Chondrocyte (in vitro differentiated cells): Measurements from ENCODE around the gene TRIM68. TPM values are rescaled to one million over a fixed set of nuclear protein-coding genes. Genes with fewer than 3 reads are reported as not detected.

Source experiments
- DNase-seq: peaks from one replicate; pipeline ENCODE4 v3.0.0; 2021; ENCODE audit warnings: mixed read lengths, low spot score
- H3K27ac Mint-ChIP-seq: one replicate; pipeline ENCODE4 v1.8.0; 2021; ENCODE audit warnings: mild to moderate bottlenecking, moderate library complexity, mixed read lengths; ENCODE audit not compliant: unreplicated experiment
- H3K27me3 Mint-ChIP-seq: 2 replicates; pipeline ENCODE4 v1.8.0; 2021; ENCODE audit warnings: low read depth, mixed read lengths
- H3K36me3 Mint-ChIP-seq: 2 replicates; pipeline ENCODE4 v1.8.0; 2021; ENCODE audit warnings: low read depth, mixed read lengths
- H3K4me1 Mint-ChIP-seq: 2 replicates; pipeline ENCODE4 v1.8.0; 2021; ENCODE audit warnings: low read depth, mild to moderate bottlenecking, mixed read lengths
- H3K4me3 Mint-ChIP-seq: one replicate; pipeline ENCODE4 v1.8.0; 2021; ENCODE audit warnings: mild to moderate bottlenecking, moderate library complexity, mixed read lengths; ENCODE audit not compliant: unreplicated experiment
- H3K9me3 Mint-ChIP-seq: 2 replicates; pipeline ENCODE4 v1.8.0; 2021; ENCODE audit warnings: low read depth, mixed read lengths
- CTCF ChIP-seq: fragments of 200-600 bp; sonication (generic); IDR thresholded peaks from 2 replicates; pipeline ENCODE4 v1.5.0; 2021; ENCODE audit warnings: antibody characterized with exemption, mild to moderate bottlenecking, moderate library complexity
- total RNA-seq: library from RNA; stranded (reverse); gene quantifications from 3 replicates; pipeline ENCODE4 v1.2.1, GENCODE V29; 2021

TRIM68 gene
- total RNA-seq, 1 donor from 2014 or later = 10.3 TPM

- Mint-ChIP-seq H3K27ac (no peak overlapping the region), H3K9me3 (no peaks in the 10 kb centered on the region), H3K27me3 (no peaks in the 10 kb centered on the region), H3K4me3 (no peak overlapping the region), H3K36me3 (peaks cover 20% of the 10 kb centered on the region), H3K4me1 (peaks cover 18% of the 10 kb centered on the region)
- TF ChIP-seq CTCF = no peak
- DNase-seq = no peak
These were observed 3.0 kb downstream of the TRIM68 start for GRCh38 chr11:4605057-4605456.

GRCh38 chr11:4593739-4594138 is 14.3 kb downstream of the TRIM68 start, which contains the start of gene OR52I1:
Gene OR52I1, plus strand, starts transcription at chr11:4594039. Its CDS starts 0 bp downstream, at chr11:4594039.
- DNase-seq = no peak
- no peak within 1 kb of the TSS for H3K27ac Mint-ChIP-seq
- H3K9me3 Mint-ChIP-seq = no peaks in the 10 kb centered on the region
- no peaks in the 10 kb centered on the region for H3K4me1 Mint-ChIP-seq
- TF ChIP-seq CTCF = no peak
- H3K4me3 Mint-ChIP-seq = no peak within 1 kb of the TSS
- H3K27me3 Mint-ChIP-seq = peaks cover 6% of the 10 kb centered on the region
- H3K36me3 Mint-ChIP-seq = peaks cover 8% of the 10 kb centered on the region

- Mint-ChIP-seq H3K4me3 (no peak overlapping the region), H3K9me3 (no peaks in the 10 kb centered on the region), H3K36me3 (no peaks in the 10 kb centered on the region), H3K27me3 (peaks cover 25% of the 10 kb centered on the region), H3K27ac (no peak overlapping the region), H3K4me1 (no peaks in the 10 kb centered on the region)
- DNase-seq = no peak
- no peak for TF ChIP-seq CTCF
These were observed 19.0 kb downstream of the TRIM68 start for GRCh38 chr11:4589017-4589416.

- no peaks in the 10 kb centered on the region for H3K9me3 Mint-ChIP-seq
- peaks cover 2% of the 10 kb centered on the region for H3K36me3 Mint-ChIP-seq
- peaks cover 38% of the 10 kb centered on the region for H3K27me3 Mint-ChIP-seq
- H3K4me1 Mint-ChIP-seq = no peaks in the 10 kb centered on the region
- DNase-seq = no peak
- no peak within 1 kb of the TSS for H3K27ac Mint-ChIP-seq
- TF ChIP-seq CTCF = no peak
- no peak within 1 kb of the TSS for H3K4me3 Mint-ChIP-seq
These were observed 26.6 kb downstream of the TRIM68 start, which contains the start of gene OR52I2 for GRCh38 chr11:4581443-4581842. Gene OR52I2, plus strand, starts transcription at chr11:4581743.

- Mint-ChIP-seq H3K9me3 (no peaks in the 10 kb centered on the region), H3K27ac (no peak overlapping the region), H3K27me3 (peaks cover 30% of the 10 kb centered on the region), H3K4me1 (no peaks in the 10 kb centered on the region), H3K36me3 (peaks cover 2% of the 10 kb centered on the region), H3K4me3 (no peak overlapping the region)
- DNase-seq = no peak
- no peak for TF ChIP-seq CTCF
These were observed 27.9 kb downstream of the TRIM68 start for GRCh38 chr11:4580124-4580523.
